Peyer's patch (tissue), 4 donors: ENCODE measurements around the gene EVPLL. TPM values are rescaled to one million over a fixed set of nuclear protein-coding genes. Genes with fewer than 3 reads are reported as not detected.
"Not testable (repeated sequence)": the region's sequence is repeated elsewhere in the genome, so short reads cannot be mapped to it uniquely, and the experiment has no call there.

Source experiments
- DNase-seq, 3 donors: peaks; one replicate each; pipeline ENCODE4 v3.0.0-alpha.2; 2017 to 2019
- H3K27ac ChIP-seq, 4 donors: fragments of 200-600 bp; sonication (generic); one replicate each; pipeline ENCODE4 v1.5.1; 2016 to 2019
- H3K27me3 ChIP-seq, 2 donors: fragments of 200-600 bp; sonication (generic); one replicate each; pipeline ENCODE4 v1.5.1; 2019
- H3K36me3 ChIP-seq, 3 donors: fragments of 200-600 bp; sonication (generic); one replicate each; pipeline ENCODE4 v1.5.1; 2016 to 2019
- H3K4me1 ChIP-seq, 4 donors: fragments of 200-600 bp; sonication (generic); one replicate each; pipeline ENCODE4 v1.5.1; 2016 to 2019
- H3K4me3 ChIP-seq, 4 donors: fragments of 200-600 bp; sonication (generic); 1 replicate in 3 of 4; 2 replicates in 1 of 4; pipeline ENCODE4 v1.5.1; 2016 to 2019; ENCODE audit warnings: mild to moderate bottlenecking in 1 of 4
- H3K9me3 ChIP-seq, 4 donors: fragments of 200-600 bp; sonication (generic); one replicate each; pipeline ENCODE4 v1.5.1; 2016 to 2019; ENCODE audit warnings: mild to moderate bottlenecking in 1 of 4
- CTCF ChIP-seq, 6 experiments: fragments of 450-650 bp in 4 of 6; fragments of 200-600 bp in 2 of 6; sonication (generic) in 1 of 6; IDR thresholded peaks; one replicate each; pipeline ENCODE4 v1.5.1; 2017 to 2019; ENCODE audit warnings: antibody characterized with exemption in 6 of 6, mild to moderate bottlenecking in 3 of 6, moderate library complexity in 1 of 6
- POLR2A ChIP-seq, 2 donors: fragments of 450-650 bp; IDR thresholded peaks; one replicate each; pipeline ENCODE4 v1.5.1; 2017; ENCODE audit warnings: antibody characterized with exemption in 2 of 2, mild to moderate bottlenecking in 2 of 2, moderate library complexity in 2 of 2
- total RNA-seq, 4 donors: library from RNA; depleted of rRNA; stranded (reverse); fragments of >200 nt; gene quantifications; one replicate each; pipeline ENCODE4 v1.1.0, GENCODE V29; 2016

The EVPLL gene
- total RNA-seq, 4 donors from 2014 or later: 0.67 TPM; not detected in 3

- peak; percentile 93 to 98 (median 98) for DNase-seq
- Histone ChIP-seq H3K27me3 (no peaks in the 10 kb centered on the region), H3K27ac (peak within 1 kb of the TSS; percentile 75 to 88 (median 82)), H3K4me3 (peak within 1 kb of the TSS; percentile 63 to 95 (median 86)), H3K9me3 (no peaks in the 10 kb centered on the region), H3K4me1 (peaks cover 0 to 18% (median 2%) of the 10 kb centered on the region in 4 donors), H3K36me3 (peaks cover 0 to 11% (median 0%) of the 10 kb centered on the region in 3 donors)
- TF ChIP-seq POLR2A (IDR thresholded peaks at IDR 0.05) (peak; percentile 73 to 81), CTCF (IDR thresholded peaks at IDR 0.05) (no peak)
Observed at GRCh38 chr17:18363101-18364049, 14.2 kb upstream of the EVPLL start, which contains the start of gene SHMT1. Gene SHMT1, minus strand, starts transcription at chr17:18363550. Its CDS starts 7,569 bp downstream, at chr17:18355981.

DNA sequence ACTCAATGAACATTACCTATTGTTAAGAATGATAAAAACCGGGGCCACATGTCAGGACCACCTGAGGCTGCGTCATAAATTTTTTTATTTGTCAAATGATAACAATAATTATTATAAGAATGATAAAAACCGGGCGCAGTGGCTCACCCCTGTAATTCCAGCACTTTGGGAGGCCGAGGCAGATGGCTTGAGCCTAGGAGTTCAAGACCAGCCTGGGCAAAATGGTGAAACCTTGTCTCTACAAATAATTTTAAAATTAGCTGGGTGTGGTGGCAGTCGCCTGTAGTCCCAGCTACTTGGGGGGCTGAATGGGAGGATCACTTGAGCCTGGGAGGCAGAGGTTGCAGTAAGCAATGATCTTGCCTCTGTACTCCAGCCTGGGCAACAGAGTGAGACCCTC, 13.4 kb upstream of the EVPLL start:
- Histone ChIP-seq H3K27me3 (no peaks in the 10 kb centered on the region), H3K4me3 (no peak overlapping the region), H3K9me3 (no peaks in the 10 kb centered on the region), H3K4me1 (peaks cover 0 to 18% (median 2%) of the 10 kb centered on the region in 4 donors), H3K27ac (no peak overlapping the region), H3K36me3 (peaks cover 0 to 7% (median 0%) of the 10 kb centered on the region in 3 donors)
- TF ChIP-seq POLR2A (IDR thresholded peaks at IDR 0.05) (no peak), CTCF (IDR thresholded peaks at IDR 0.05) (no peak)
- no peak for DNase-seq

GRCh38 chr17:18368946-18369345, 8.6 kb upstream of the EVPLL start:
- no peak for DNase-seq
- TF ChIP-seq CTCF (IDR thresholded peaks at IDR 0.05) (no peak), POLR2A (IDR thresholded peaks at IDR 0.05) (no peak)
- Histone ChIP-seq H3K27ac (no peak overlapping the region), H3K9me3 (no peaks in the 10 kb centered on the region), H3K36me3 (no peaks in the 10 kb centered on the region), H3K27me3 (no peaks in the 10 kb centered on the region), H3K4me1 (peaks cover 0 to under 1% (median 0%) of the 10 kb centered on the region in 4 donors), H3K4me3 (no peak overlapping the region)

DNA sequence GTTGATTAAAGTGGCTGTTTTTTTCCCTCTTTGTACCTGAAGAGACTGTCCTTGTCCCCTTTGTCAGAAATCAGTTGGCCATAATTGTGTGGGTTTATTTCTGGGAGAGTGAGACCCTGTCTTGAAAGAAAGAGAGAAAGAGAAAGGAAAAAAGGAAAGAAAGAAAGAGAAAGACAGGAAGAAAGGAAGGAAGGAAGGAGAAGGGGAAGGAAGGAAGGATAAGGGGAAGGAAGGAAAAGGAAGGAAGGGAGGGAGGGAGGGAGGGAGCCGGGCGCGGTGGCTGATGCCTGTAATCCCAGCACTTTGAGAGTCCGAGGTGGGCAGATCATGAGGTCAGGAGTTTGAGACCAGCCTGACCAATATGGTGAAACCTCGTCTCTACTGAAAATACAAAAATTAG, 6.8 kb upstream of the EVPLL start:
- no peak for TF ChIP-seq POLR2A (IDR thresholded peaks at IDR 0.05)
- no peak for TF ChIP-seq CTCF (IDR thresholded peaks at IDR 0.05)
- no peak for DNase-seq
- H3K36me3 ChIP-seq: no peaks in the 10 kb centered on the region
- H3K4me1 ChIP-seq: no peaks in the 10 kb centered on the region
- no peak overlapping the region for H3K27ac ChIP-seq
- no peaks in the 10 kb centered on the region for H3K9me3 ChIP-seq
- H3K4me3 ChIP-seq: no peak overlapping the region
- H3K27me3 ChIP-seq: no peaks in the 10 kb centered on the region

DNA sequence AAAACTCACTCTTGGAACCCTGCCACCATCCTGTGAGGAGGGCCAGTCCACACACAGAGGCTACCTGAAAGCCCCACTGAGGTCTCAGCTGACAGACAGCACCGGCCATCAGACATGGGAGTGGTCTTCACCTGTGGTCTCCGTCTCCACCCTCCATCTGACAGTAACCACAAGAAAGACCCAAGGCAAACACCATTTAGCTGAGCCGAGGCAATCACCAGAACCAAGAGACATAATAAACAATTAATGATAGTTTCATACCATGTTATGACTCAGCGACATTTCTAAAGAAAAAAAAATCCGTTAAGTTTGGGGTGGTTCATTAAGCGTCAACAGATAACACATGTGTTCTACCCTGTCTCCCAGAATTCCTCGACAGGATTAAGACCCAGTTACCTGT, 6.1 kb upstream of the EVPLL start:
- no peak for DNase-seq
- Histone ChIP-seq H3K9me3 (no peaks in the 10 kb centered on the region), H3K4me1 (no peaks in the 10 kb centered on the region), H3K4me3 (no peak overlapping the region), H3K27me3 (no peaks in the 10 kb centered on the region), H3K36me3 (no peaks in the 10 kb centered on the region), H3K27ac (no peak overlapping the region)
- TF ChIP-seq POLR2A (IDR thresholded peaks at IDR 0.05): no peak
- no peak for TF ChIP-seq CTCF (IDR thresholded peaks at IDR 0.05)

- not testable (repeated sequence) for DNase-seq, H3K4me3 ChIP-seq, H3K9me3 ChIP-seq, H3K27ac ChIP-seq, H3K36me3 ChIP-seq, H3K27me3 ChIP-seq
- peaks cover 0 to 13% (median 2%) of the 10 kb centered on the region in 4 donors for H3K4me1 ChIP-seq
Observed at GRCh38 chr17:18373181-18373580, 4.4 kb upstream of the EVPLL start.
